A549 (cell line): ENCODE measurements around the gene BZW2. TPM values are rescaled to one million over a fixed set of nuclear protein-coding genes. Genes with fewer than 3 reads are reported as not detected.

Experiments
- ATAC-seq, 2 experiments: fragments of 200-7000 bp in 1 of 2; fragments of >200 bp in 1 of 2; cut with Nextera tagmentation in 1 of 2; cut with Tn5 transposase in 1 of 2; 3 replicates each; pipeline versions ENCODE4 v1.8.0 to v1.9.1; 2018 to 2020; ENCODE audit warnings: mild to moderate bottlenecking in 1 of 2, moderate library complexity in 1 of 2
- CTCF ChIA-PET: fragments of 300-600 bp; sonication (Branson Sonifier 250); formaldehyde crosslinking; extraction: SDS; loops from one replicate; lab custom pipeline; 2021; ENCODE audit warnings: antibody characterized with exemption, inconsistent platforms; lab: Yijun Ruan, JAX
- POLR2A ChIA-PET: fragments of 350-600 bp; formaldehyde crosslinking; extraction: SDS; loops from one replicate; lab custom pipeline; 2021; ENCODE audit warnings: antibody characterized with exemption, inconsistent platforms; lab: Yijun Ruan, JAX
- DNase-seq, 2 experiments: peaks; one replicate each; pipeline versions ENCODE4 v3.0.0 to v3.0.0-alpha.2; 2011 to 2016; ENCODE audit warnings: low read depth in 1 of 2, low spot score in 1 of 2
- FAIRE-seq: peaks from 2 replicates; lab custom pipeline; 2011; peaks lifted over from hg19 to GRCh38; lab: Jason Lieb, UNC
- H3K27ac ChIP-seq, 2 experiments: fragments of >200 bp; sonication (Bioruptor Twin); formaldehyde crosslinking; 3 replicates each; pipeline ENCODE4 v1.5.1; 2016 to 2017
- H3K4me1 ChIP-seq: fragments of >200 bp; sonication (Bioruptor Twin); formaldehyde crosslinking; 3 replicates; pipeline ENCODE4 v1.6.1; 2016
- H3K4me2 ChIP-seq: fragments of >200 bp; sonication (Bioruptor Twin); formaldehyde crosslinking; 3 replicates; pipeline ENCODE4 v1.6.1; 2016
- H3K4me3 ChIP-seq: fragments of >200 bp; sonication (Bioruptor Twin); formaldehyde crosslinking; 3 replicates; pipeline ENCODE4 v1.5.1; 2016
- H3K9me3 ChIP-seq: fragments of >200 bp; sonication (Bioruptor Twin); formaldehyde crosslinking; 3 replicates; pipeline ENCODE4 v1.6.1; 2016
- BHLHE40 ChIP-seq: IDR thresholded peaks from 2 replicates; pipeline ENCODE4 v1.6.1; 2012; ENCODE audit warnings: low read depth, low read length, inconsistent platforms
- CBX2 ChIP-seq: fragments of 200-600 bp; sonication (generic); IDR thresholded peaks from 2 replicates; pipeline ENCODE4 v1.6.1; 2016; ENCODE audit warnings: low read depth, mild to moderate bottlenecking, borderline replicate concordance
- CTCF ChIP-seq: fragments of >200 bp; sonication (Bioruptor Twin); formaldehyde crosslinking; IDR thresholded peaks from 3 replicates; pipeline ENCODE4 v1.5.1; 2016
- EHMT2 ChIP-seq: fragments of 200-600 bp; sonication (generic); IDR thresholded peaks from 2 replicates; pipeline ENCODE4 v1.6.1; 2016; ENCODE audit warnings: antibody characterized with exemption, low read depth, mild to moderate bottlenecking, moderate library complexity
- ESRRA ChIP-seq: fragments of 150-350 bp; IDR thresholded peaks from 2 replicates; pipeline ENCODE4 v1.6.1; 2014; ENCODE audit warnings: mild to moderate bottlenecking, low read length, borderline replicate concordance
- FOSB ChIP-seq: fragments of 250-450 bp; sonication (Bioruptor Pico); IDR thresholded peaks from 2 replicates; pipeline ENCODE4 v1.5.0; 2020; ENCODE audit warnings: mild to moderate bottlenecking, moderate library complexity
- FOXS1 ChIP-seq: fragments of 250-450 bp; sonication (Bioruptor Pico); IDR thresholded peaks from 2 replicates; pipeline ENCODE4 v1.5.0; 2020; ENCODE audit warnings: mild to moderate bottlenecking, moderate library complexity
- HOXB13 ChIP-seq: fragments of 250-450 bp; sonication (Bioruptor Pico); IDR thresholded peaks from 2 replicates; pipeline ENCODE4 v1.5.0; 2020; ENCODE audit warnings: low read depth, mild to moderate bottlenecking, moderate library complexity
- MAZ ChIP-seq: fragments of 150-350 bp; IDR thresholded peaks from 2 replicates; pipeline ENCODE4 v1.6.1; 2014; ENCODE audit warnings: antibody characterized with exemption, low read depth, low read length, borderline replicate concordance
- MYC ChIP-seq: IDR thresholded peaks from 2 replicates; pipeline ENCODE4 v1.6.1; 2012; ENCODE audit warnings: mild to moderate bottlenecking, inconsistent platforms, low read length, improper control_type of control experiment, borderline replicate concordance
- NFE2L2 ChIP-seq: fragments of 150-350 bp; conservative IDR thresholded peaks from 2 replicates; pipeline ENCODE4 v1.6.1; 2014; ENCODE audit warnings: low read length
- NPAS2 ChIP-seq: fragments of 250-450 bp; sonication (Bioruptor Pico); IDR thresholded peaks from 2 replicates; pipeline ENCODE4 v1.8.0; 2022; ENCODE audit warnings: mild to moderate bottlenecking, moderate library complexity, borderline replicate concordance
- NR3C1 ChIP-seq: fragments of >200 bp; sonication (Bioruptor Twin); formaldehyde crosslinking; IDR thresholded peaks from 3 replicates; pipeline ENCODE4 v1.6.1; 2017
- PBX3 ChIP-seq: IDR thresholded peaks from 2 replicates; pipeline ENCODE4 v1.6.1; 2012
- PHF8 ChIP-seq: fragments of 200-600 bp; sonication (generic); IDR thresholded peaks from 2 replicates; pipeline ENCODE4 v1.6.1; 2016; ENCODE audit warnings: low read depth, mild to moderate bottlenecking, antibody characterized with exemption, moderate library complexity, borderline replicate concordance
- POLR2AphosphoS2 ChIP-seq: conservative IDR thresholded peaks from 2 replicates; pipeline ENCODE4 v1.6.1; 2012; ENCODE audit warnings: low read length, improper control_type of control experiment, inconsistent platforms
- RARB ChIP-seq: fragments of 250-450 bp; sonication (Bioruptor Pico); IDR thresholded peaks from 2 replicates; pipeline ENCODE4 v1.8.0; 2021; ENCODE audit warnings: mild to moderate bottlenecking, moderate library complexity
- RCOR1 ChIP-seq: fragments of 150-350 bp; IDR thresholded peaks from 2 replicates; pipeline ENCODE4 v1.6.1; 2014; ENCODE audit warnings: antibody characterized with exemption, low read length, low read depth
- RNF2 ChIP-seq: fragments of 200-600 bp; sonication (generic); IDR thresholded peaks from 2 replicates; pipeline ENCODE4 v1.6.1; 2016; ENCODE audit warnings: low read depth, mild to moderate bottlenecking, antibody characterized with exemption, moderate library complexity, borderline replicate concordance
- ZFP36 ChIP-seq: fragments of 450-650 bp; IDR thresholded peaks from 2 replicates; pipeline ENCODE4 v1.6.1; 2014; ENCODE audit warnings: borderline replicate concordance; ENCODE audit not compliant: partially characterized antibody
- WGBS: methylation state at CpG from one replicate; pipeline ENCODE4 v1.1.6; 2017; ENCODE audit errors: missing lambda C conversion rate; 5-methylcytosine and 5-hydroxymethylcytosine counted together
- polyA plus RNA-seq, 4 experiments: library from polyadenylated mRNA; depleted of rRNA in 3 of 4; stranded (reverse); fragments of >200 nt; fragmentation: RNase III in 1 of 4; extraction: RNeasy Plus Mini Kit Qiagen cat#74134 plus additional on column Dnase treatment in 1 of 4; gene quantifications; 2 replicates in 3 of 4; 3 replicates in 1 of 4; pipeline ENCODE4 v1.2.3, GENCODE V29; 2011 to 2017
- TF ChIP-seq, protein P1 (sequence below): fragments of 250-450 bp; sonication (Bioruptor Pico); IDR thresholded peaks from 2 replicates; pipeline ENCODE4 v1.5.0; 2020; ENCODE audit warnings: low read depth, mild to moderate bottlenecking, moderate library complexity
- TF ChIP-seq, protein P2 (sequence below): fragments of 150-350 bp; IDR thresholded peaks from 2 replicates; pipeline ENCODE4 v1.6.1; 2014; ENCODE audit warnings: low read depth, mild to moderate bottlenecking, low read length

The BZW2 gene
- polyA plus RNA-seq, 2 of the 4 experiments (the other 2 are of a cell fraction) = 72.4 to 101 TPM

DNA sequence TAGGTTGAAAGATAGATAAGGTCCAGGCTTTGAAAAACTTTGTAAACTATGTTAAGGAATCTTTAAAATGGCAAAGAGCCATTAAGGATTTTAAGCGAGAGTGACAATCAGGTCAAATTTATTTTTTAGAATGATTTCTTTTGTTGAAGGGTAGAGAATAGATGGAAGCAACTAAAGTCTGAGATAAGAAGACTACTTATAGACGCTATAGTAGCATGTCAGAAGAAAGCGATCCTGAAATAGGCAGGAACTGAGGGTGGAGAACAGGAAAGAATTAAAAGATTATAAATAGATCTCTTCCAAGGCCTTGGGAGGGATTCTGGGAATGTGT is 94.6 kb downstream of the BZW2 start (continued):
- TF ChIP-seq CBX2 (no peak), POLR2AphosphoS2 (no peak), RNF2 (no peak), ESRRA (no peak), EHMT2 (no peak)
- TF ChIP-seq, protein P1, sequence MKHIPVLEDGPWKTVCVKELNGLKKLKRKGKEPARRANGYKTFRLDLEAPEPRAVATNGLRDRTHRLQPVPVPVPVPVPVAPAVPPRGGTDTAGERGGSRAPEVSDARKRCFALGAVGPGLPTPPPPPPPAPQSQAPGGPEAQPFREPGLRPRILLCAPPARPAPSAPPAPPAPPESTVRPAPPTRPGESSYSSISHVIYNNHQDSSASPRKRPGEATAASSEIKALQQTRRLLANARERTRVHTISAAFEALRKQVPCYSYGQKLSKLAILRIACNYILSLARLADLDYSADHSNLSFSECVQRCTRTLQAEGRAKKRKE (CRISPR knock-in tag) = no peak
- TF ChIP-seq, all 56 proteins: peak for 0

DNA sequence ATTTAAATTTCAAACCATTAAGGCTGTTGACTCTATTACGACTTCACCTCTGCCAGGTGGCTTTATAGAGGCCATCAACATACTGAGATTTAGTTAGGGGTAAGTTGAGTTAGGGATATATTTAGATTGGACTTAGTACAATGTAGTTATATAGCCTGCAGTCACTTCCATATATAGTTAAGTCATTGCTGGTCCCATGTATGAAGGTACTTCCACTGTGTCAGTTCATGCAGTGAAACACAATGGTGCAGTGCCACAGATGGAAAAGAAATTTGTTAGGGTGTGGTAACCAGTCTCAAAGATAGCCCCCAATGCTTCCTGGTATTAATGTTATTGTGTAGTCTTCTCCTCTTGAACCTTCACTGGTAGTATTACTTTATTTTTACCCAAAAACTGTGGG is 95.0 kb downstream of the BZW2 start:
- no peaks in the 10 kb centered on the region for H3K9me3 ChIP-seq
- peak overlapping the region; percentile 70 to 71; a peak in 5 of 6 replicates for H3K27ac ChIP-seq
- H3K4me2 ChIP-seq = peak overlapping the region; percentile 44; the same call in 2 of the 3 replicates
- TF ChIP-seq RARB (no peak), FOSB (CRISPR knock-in tag) (no peak), MYC (no peak), NR3C1 (no peak), FOXS1 (CRISPR knock-in tag) (no peak), POLR2AphosphoS2 (no peak), PBX3 (no peak), HOXB13 (CRISPR knock-in tag) (no peak), NPAS2 (CRISPR knock-in tag) (no peak), NFE2L2 (no peak), BHLHE40 (no peak), RCOR1 (no peak), CTCF (no peak)
- TF ChIP-seq, protein P1 (CRISPR knock-in tag) = no peak
- TF ChIP-seq, protein P2, sequence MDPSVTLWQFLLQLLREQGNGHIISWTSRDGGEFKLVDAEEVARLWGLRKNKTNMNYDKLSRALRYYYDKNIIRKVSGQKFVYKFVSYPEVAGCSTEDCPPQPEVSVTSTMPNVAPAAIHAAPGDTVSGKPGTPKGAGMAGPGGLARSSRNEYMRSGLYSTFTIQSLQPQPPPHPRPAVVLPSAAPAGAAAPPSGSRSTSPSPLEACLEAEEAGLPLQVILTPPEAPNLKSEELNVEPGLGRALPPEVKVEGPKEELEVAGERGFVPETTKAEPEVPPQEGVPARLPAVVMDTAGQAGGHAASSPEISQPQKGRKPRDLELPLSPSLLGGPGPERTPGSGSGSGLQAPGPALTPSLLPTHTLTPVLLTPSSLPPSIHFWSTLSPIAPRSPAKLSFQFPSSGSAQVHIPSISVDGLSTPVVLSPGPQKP = no peak
- TF ChIP-seq, all 56 proteins: peak for 0
- 92% methylated on average over 1 of the region's 1 CpG for WGBS
- POLR2A ChIA-PET = no interaction called here
- no peak for DNase-seq
- no peak for ATAC-seq
- Histone ChIP-seq H3K4me1 (peaks cover 33% of the 10 kb centered on the region), H3K4me3 (no peak overlapping the region)
- CTCF ChIA-PET = no interaction called here
- FAIRE-seq = no peak

DNA sequence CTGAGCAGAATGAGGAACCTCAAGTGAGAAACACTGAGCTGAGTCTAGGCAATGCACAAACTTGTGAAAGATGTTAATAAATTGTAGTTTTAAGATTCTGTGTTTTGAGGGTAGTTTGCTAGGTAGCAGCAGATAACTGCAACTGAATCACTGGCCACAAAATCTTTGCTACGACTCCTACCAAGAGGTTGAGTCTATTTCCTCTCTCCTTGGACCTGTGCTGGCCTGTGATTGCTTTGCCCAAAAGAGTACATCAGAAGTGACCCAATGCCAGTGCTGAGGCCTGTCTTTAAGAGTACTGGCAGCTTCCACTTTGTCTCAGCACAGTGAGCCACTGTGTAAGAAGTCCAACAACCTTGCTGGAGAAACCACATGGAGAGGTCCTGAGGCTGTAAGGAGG is 95.7 kb downstream of the BZW2 start:
- TF ChIP-seq PHF8 (no peak), MAZ (no peak), ZFP36 (no peak), RARB (no peak)
- TF ChIP-seq, protein P1 (CRISPR knock-in tag) = no peak
- peaks cover 33% of the 10 kb centered on the region for H3K4me1 ChIP-seq
- no peaks in the 10 kb centered on the region for H3K9me3 ChIP-seq
- POLR2A ChIA-PET = no interaction called here
- FAIRE-seq (no peak), ATAC-seq (no peak), DNase-seq (no peak)
- no peak overlapping the region for H3K4me3 ChIP-seq
- CTCF ChIA-PET = no interaction called here
- 100% methylated on average over 1 of the region's 1 CpG for WGBS
- H3K27ac ChIP-seq = peak overlapping the region; percentile 70 to 71; a peak in 4 of 6 replicates
- no peak overlapping the region for H3K4me2 ChIP-seq
